A673 (cell line): Measurements from ENCODE around the gene NFKB1. TPM values are rescaled to one million over a fixed set of nuclear protein-coding genes. Genes with fewer than 3 reads are reported as not detected.
A peak's percentile ranks its signal among the peaks of the same experiment; 100 is the strongest.

Experiments used
- BruUV-seq: library from RNA; stranded (reverse); fragments of 400-500 nt; replicated peaks from 2 replicates; lab custom pipeline; 2021; lab: Mats Ljungman, UMichigan
- CTCF ChIA-PET: fragments of 300-600 bp; sonication (Branson Sonifier 250); formaldehyde crosslinking; loops from one replicate; lab custom pipeline; 2022; ENCODE audit warnings: antibody characterized with exemption; lab: Charles Lee
- POLR2A ChIA-PET: fragments of 300-600 bp; sonication (Branson Sonifier 250); formaldehyde crosslinking; loops from one replicate; lab custom pipeline; 2022; ENCODE audit warnings: antibody characterized with exemption; ENCODE audit not compliant: low non-redundant PET; lab: Charles Lee
- DNase-seq: peaks from one replicate; pipeline ENCODE4 v3.0.0-alpha.2; 2015; ENCODE audit warnings: low spot score
- H3K27ac ChIP-seq: fragments of 200-600 bp; sonication (generic); 2 replicates; pipeline ENCODE4 v1.5.1; 2016; ENCODE audit warnings: mixed run types, low read depth, mild to moderate bottlenecking, mixed read lengths, antibody characterized with exemption, low read length; ENCODE audit not compliant: poor library complexity, severe bottlenecking
- H3K27me3 ChIP-seq: fragments of 200-600 bp; sonication (generic); replicated peaks from 2 replicates; pipeline ENCODE4 v1.6.1; 2017; ENCODE audit warnings: mixed run types, low read depth, mild to moderate bottlenecking, mixed read lengths, antibody characterized with exemption, low read length; ENCODE audit not compliant: insufficient read depth, poor library complexity
- H3K36me3 ChIP-seq: fragments of 200-600 bp; sonication (generic); 2 replicates; pipeline ENCODE4 v1.6.1; 2016; ENCODE audit warnings: mixed run types, mild to moderate bottlenecking, mixed read lengths, antibody characterized with exemption, low read length; ENCODE audit not compliant: insufficient read depth, poor library complexity, severe bottlenecking
- H3K4me1 ChIP-seq: fragments of 200-600 bp; sonication (generic); 2 replicates; pipeline ENCODE4 v1.6.1; 2017; ENCODE audit warnings: mixed run types, mild to moderate bottlenecking, mixed read lengths, antibody characterized with exemption, low read length; ENCODE audit not compliant: insufficient read depth, poor library complexity, severe bottlenecking
- H3K4me3 ChIP-seq: fragments of 200-600 bp; sonication (generic); 2 replicates; pipeline ENCODE4 v1.5.1; 2016; ENCODE audit warnings: low read depth, mixed run types, mild to moderate bottlenecking, mixed read lengths, low read length; ENCODE audit not compliant: poor library complexity, severe bottlenecking
- H3K9me3 ChIP-seq: fragments of 200-600 bp; sonication (generic); 2 replicates; pipeline ENCODE4 v1.6.1; 2016; ENCODE audit warnings: mixed run types, low read depth, mild to moderate bottlenecking, mixed read lengths, antibody characterized with exemption, low read length; ENCODE audit not compliant: poor library complexity, severe bottlenecking
- EZH2 ChIP-seq: fragments of 200-600 bp; sonication (generic); IDR thresholded peaks from 2 replicates; pipeline ENCODE4 v1.6.1; 2017; ENCODE audit warnings: borderline replicate concordance, low read depth, mild to moderate bottlenecking, mixed read lengths, antibody characterized with exemption, low read length; ENCODE audit not compliant: poor library complexity, severe bottlenecking
- intact Hi-C: fragments of 100-400 bp; cut with micrococcal nuclease; formaldehyde crosslinking; loops from one replicate; pipeline ENCODE4 v1.10.0; 2022; ENCODE audit not compliant: unreplicated experiment
- total RNA-seq: library from RNA; stranded (reverse); gene quantifications from 2 replicates; pipeline ENCODE4 v1.2.3, GENCODE V29; 2021
- TF ChIP-seq, protein P1 (sequence below): fragments of 300-800, 200-600 bp; sonication (generic); conservative IDR thresholded peaks from 2 replicates; pipeline ENCODE4 v1.5.1; 2017; ENCODE audit warnings: low read depth, mild to moderate bottlenecking, antibody characterized with exemption, low read length, moderate library complexity, mixed read lengths

Gene NFKB1
- total RNA-seq, 1 experiment from 2014 or later: 26.1 TPM

DNA sequence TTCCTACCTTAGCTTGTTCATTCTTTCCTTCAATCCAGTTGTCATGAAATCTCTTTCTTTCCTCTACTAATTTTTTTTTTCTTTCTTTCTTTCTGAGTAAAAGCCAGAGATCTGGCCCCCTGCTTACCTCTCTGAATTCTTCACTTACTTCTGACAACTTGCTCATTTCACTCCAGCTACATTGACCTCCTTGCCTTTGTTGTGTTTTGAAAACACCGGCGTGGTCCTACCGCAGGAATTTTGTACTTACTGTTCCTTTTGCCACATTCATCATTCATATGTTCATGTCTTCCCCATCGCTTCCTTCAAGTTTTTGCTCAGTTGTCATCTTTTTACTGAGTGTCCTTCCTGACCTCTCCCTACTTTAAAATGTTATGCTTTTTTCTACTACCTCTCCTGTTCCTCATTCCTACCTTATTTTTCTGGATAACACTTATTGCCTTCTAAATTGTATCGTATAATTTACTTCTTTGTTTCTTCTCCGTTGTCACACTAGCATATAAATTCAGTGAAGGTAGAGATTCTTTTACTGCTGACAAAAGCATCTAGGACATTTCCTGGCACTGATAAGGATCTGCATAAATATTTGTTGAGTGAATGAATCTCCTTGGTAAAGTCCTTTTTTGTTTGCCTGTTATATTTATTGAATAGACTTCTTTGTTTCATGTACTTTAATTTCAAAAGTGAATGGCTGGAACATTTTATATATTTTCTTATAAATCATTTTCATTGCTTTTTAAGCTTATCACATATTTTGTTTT, 74.4 kb downstream of the NFKB1 start:
- no peak for TF ChIP-seq EZH2
- TF ChIP-seq, protein P1, sequence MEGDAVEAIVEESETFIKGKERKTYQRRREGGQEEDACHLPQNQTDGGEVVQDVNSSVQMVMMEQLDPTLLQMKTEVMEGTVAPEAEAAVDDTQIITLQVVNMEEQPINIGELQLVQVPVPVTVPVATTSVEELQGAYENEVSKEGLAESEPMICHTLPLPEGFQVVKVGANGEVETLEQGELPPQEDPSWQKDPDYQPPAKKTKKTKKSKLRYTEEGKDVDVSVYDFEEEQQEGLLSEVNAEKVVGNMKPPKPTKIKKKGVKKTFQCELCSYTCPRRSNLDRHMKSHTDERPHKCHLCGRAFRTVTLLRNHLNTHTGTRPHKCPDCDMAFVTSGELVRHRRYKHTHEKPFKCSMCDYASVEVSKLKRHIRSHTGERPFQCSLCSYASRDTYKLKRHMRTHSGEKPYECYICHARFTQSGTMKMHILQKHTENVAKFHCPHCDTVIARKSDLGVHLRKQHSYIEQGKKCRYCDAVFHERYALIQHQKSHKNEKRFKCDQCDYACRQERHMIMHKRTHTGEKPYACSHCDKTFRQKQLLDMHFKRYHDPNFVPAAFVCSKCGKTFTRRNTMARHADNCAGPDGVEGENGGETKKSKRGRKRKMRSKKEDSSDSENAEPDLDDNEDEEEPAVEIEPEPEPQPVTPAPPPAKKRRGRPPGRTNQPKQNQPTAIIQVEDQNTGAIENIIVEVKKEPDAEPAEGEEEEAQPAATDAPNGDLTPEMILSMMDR: no peak
- Histone ChIP-seq H3K27ac (no peak overlapping the region), H3K36me3 (no peaks in the 10 kb centered on the region), H3K9me3 (no peaks in the 10 kb centered on the region), H3K4me1 (peaks cover 3% of the 10 kb centered on the region), H3K27me3 (no peaks in the 10 kb centered on the region), H3K4me3 (no peak overlapping the region)
- no TSS peak for BruUV-seq
- intact Hi-C loops: no loop called here
- POLR2A ChIA-PET: no interaction called here
- DNase-seq: no peak
- CTCF ChIA-PET: no interaction called here

GRCh38 chr4:102578270-102578669, 77.1 kb downstream of the NFKB1 start:
- no peaks in the 10 kb centered on the region for H3K36me3 ChIP-seq
- intact Hi-C loops: no loop called here
- H3K27ac ChIP-seq: no peak overlapping the region
- CTCF ChIA-PET: no interaction called here
- H3K9me3 ChIP-seq: no peaks in the 10 kb centered on the region
- BruUV-seq: no TSS peak
- no peak for DNase-seq
- no peak overlapping the region for H3K4me3 ChIP-seq
- TF ChIP-seq, protein P1: no peak
- TF ChIP-seq EZH2: no peak
- H3K4me1 ChIP-seq: peaks cover 3% of the 10 kb centered on the region
- H3K27me3 ChIP-seq: no peaks in the 10 kb centered on the region
- POLR2A ChIA-PET: no interaction called here

- peak; percentile 18 for DNase-seq
- Histone ChIP-seq H3K36me3 (no peaks in the 10 kb centered on the region), H3K9me3 (no peaks in the 10 kb centered on the region), H3K4me1 (peaks cover 3% of the 10 kb centered on the region), H3K27ac (no peak overlapping the region), H3K27me3 (no peaks in the 10 kb centered on the region), H3K4me3 (no peak overlapping the region)
- BruUV-seq: no TSS peak
- POLR2A ChIA-PET: no interaction called here
- no peak for TF ChIP-seq EZH2
- TF ChIP-seq, protein P1: 0 out of 2 replicates have a peak, but pooled peaks have one; percentile 24
- CTCF ChIA-PET: no interaction called here
- intact Hi-C loops: no loop called here
These were observed 77.7 kb downstream of the NFKB1 start for GRCh38 chr4:102578819-102579218.
